ENCODE measurements around the gene KIAA0513. TPM values are rescaled to one million over a fixed set of nuclear protein-coding genes. Genes with fewer than 3 reads are reported as not detected.
"Not testable (repeated sequence)": the region's sequence is repeated elsewhere in the genome, so short reads cannot be mapped to it uniquely, and the experiment has no call there.

Gene KIAA0513
- total RNA-seq, 1 donor from 2014 or later, result 12.6 TPM

- ATAC-seq; DNase-seq (ENCODE audit: low spot score); intact Hi-C loops (cut with DNase I): not testable (repeated sequence)
These were observed 95.8 kb downstream of the KIAA0513 start for GRCh38 chr16:85123441-85123840.

- intact Hi-C loops (cut with DNase I), result no loop called here
- DNase-seq (ENCODE audit: low spot score), result no peak
- ATAC-seq, result no peak
These were observed 96.5 kb downstream of the KIAA0513 start for GRCh38 chr16:85123891-85124635.

GRCh38 chr16:85124636-85125346 lies 97.2 kb downstream of the KIAA0513 start:
- no peak for ATAC-seq
- intact Hi-C loops (cut with DNase I), result no loop called here
- DNase-seq (ENCODE audit: low spot score), result no peak

GRCh38 chr16:85125570-85126393 lies 98.2 kb downstream of the KIAA0513 start:
- no peak for ATAC-seq
- DNase-seq (ENCODE audit: low spot score), result no peak

GRCh38 chr16:85126394-85126704 lies 98.8 kb downstream of the KIAA0513 start:
- no peak for DNase-seq (ENCODE audit: low spot score)
- ATAC-seq, result no peak
- intact Hi-C loops (cut with DNase I), result no loop called here

More at GRCh38 chr16:85125570-85126393, 98.2 kb downstream of the KIAA0513 start:
- intact Hi-C loops (cut with DNase I), result no loop called here

GRCh38 chr16:85126705-85127378 lies 99.2 kb downstream of the KIAA0513 start:
- intact Hi-C loops (cut with DNase I), result no loop called here
- ATAC-seq, result peak; percentile 59
- DNase-seq (ENCODE audit: low spot score), result no peak

- ATAC-seq (no peak), DNase-seq (ENCODE audit: low spot score) (no peak)
- intact Hi-C loops (cut with DNase I), result no loop called here
These were observed 99.8 kb downstream of the KIAA0513 start for GRCh38 chr16:85127379-85127723.

- ATAC-seq, result no peak
- no peak for DNase-seq (ENCODE audit: low spot score)
- intact Hi-C loops (cut with DNase I), result no loop called here
These were observed 100.7 kb downstream of the KIAA0513 start for GRCh38 chr16:85128079-85128837.

- intact Hi-C loops (cut with DNase I), result no loop called here
- DNase-seq (ENCODE audit: low spot score), result no peak
- peak; percentile 56 for ATAC-seq
These were observed 102.5 kb downstream of the KIAA0513 start for GRCh38 chr16:85129876-85130704.

GRCh38 chr16:85130705-85131028 lies 103.1 kb downstream of the KIAA0513 start:
- ATAC-seq (no peak), DNase-seq (ENCODE audit: low spot score) (no peak)
- intact Hi-C loops (cut with DNase I), result no loop called here

GRCh38 chr16:85132456-85133289 lies 105.1 kb downstream of the KIAA0513 start:
- ATAC-seq (no peak), DNase-seq (ENCODE audit: low spot score) (no peak)

GRCh38 chr16:85133290-85133599 lies 105.7 kb downstream of the KIAA0513 start:
- ATAC-seq (no peak), DNase-seq (ENCODE audit: low spot score) (no peak)
- intact Hi-C loops (cut with DNase I), result no loop called here

More at GRCh38 chr16:85132456-85133289, 105.1 kb downstream of the KIAA0513 start:
- intact Hi-C loops (cut with DNase I), result no loop called here

- intact Hi-C loops (cut with DNase I), result no loop called here
- DNase-seq (ENCODE audit: low spot score), result no peak
- no peak for ATAC-seq
These were observed 106.6 kb downstream of the KIAA0513 start for GRCh38 chr16:85134076-85134788.

- intact Hi-C loops (cut with DNase I), result no loop called here
- DNase-seq (ENCODE audit: low spot score), result no peak
- no peak for ATAC-seq
These were observed 107.2 kb downstream of the KIAA0513 start for GRCh38 chr16:85134789-85135142.

GRCh38 chr16:85136213-85136701 lies 108.7 kb downstream of the KIAA0513 start:
- intact Hi-C loops (cut with DNase I), result no loop called here
- no peak for DNase-seq (ENCODE audit: low spot score)
- peak; percentile 51 for ATAC-seq

- ATAC-seq (peak; percentile 48), DNase-seq (ENCODE audit: low spot score) (no peak)
- intact Hi-C loops (cut with DNase I), result no loop called here
These were observed 109.2 kb downstream of the KIAA0513 start for GRCh38 chr16:85136702-85137322.
